ENCODE measurements around the gene PRKCA. TPM values are rescaled to one million over a fixed set of nuclear protein-coding genes. Genes with fewer than 3 reads are reported as not detected.

PRKCA gene
- total RNA-seq, 1 donor from 2014 or later: 16.4 TPM

- H3K36me3 Mint-ChIP-seq (ENCODE audit: insufficient read depth): no peaks in the 10 kb centered on the region
- no peaks in the 10 kb centered on the region for H3K27me3 Mint-ChIP-seq
- H3K4me3 Mint-ChIP-seq (ENCODE audit: low read depth): no peak overlapping the region
- H3K9me3 Mint-ChIP-seq (ENCODE audit: low read depth): no peaks in the 10 kb centered on the region
- TF ChIP-seq CTCF (IDR thresholded peaks at IDR 0.05; ENCODE audit: unreplicated experiment): no peak
- H3K27ac Mint-ChIP-seq: no peak overlapping the region
- H3K4me1 Mint-ChIP-seq (ENCODE audit: low read depth): peaks cover 16% of the 10 kb centered on the region
- DNase-seq (ENCODE audit: low spot score, unreplicated experiment): no peak
These were observed 165.4 kb downstream of the PRKCA start for GRCh38 chr17:66467766-66468165.

GRCh38 chr17:66468241-66469087 lies 166.1 kb downstream of the PRKCA start:
- Mint-ChIP-seq H3K27ac (peak overlapping the region; percentile 26), H3K4me3 (ENCODE audit: low read depth) (no peak overlapping the region), H3K4me1 (ENCODE audit: low read depth) (peaks cover 13% of the 10 kb centered on the region), H3K9me3 (ENCODE audit: low read depth) (no peaks in the 10 kb centered on the region), H3K36me3 (ENCODE audit: insufficient read depth) (no peaks in the 10 kb centered on the region), H3K27me3 (no peaks in the 10 kb centered on the region)
- TF ChIP-seq CTCF (IDR thresholded peaks at IDR 0.05; ENCODE audit: unreplicated experiment): no peak
- DNase-seq (ENCODE audit: low spot score, unreplicated experiment): no peak

- Mint-ChIP-seq H3K4me1 (ENCODE audit: low read depth) (peaks cover 13% of the 10 kb centered on the region), H3K27ac (peak overlapping the region; percentile 26), H3K4me3 (ENCODE audit: low read depth) (no peak overlapping the region), H3K9me3 (ENCODE audit: low read depth) (no peaks in the 10 kb centered on the region), H3K27me3 (no peaks in the 10 kb centered on the region), H3K36me3 (ENCODE audit: insufficient read depth) (no peaks in the 10 kb centered on the region)
- no peak for DNase-seq (ENCODE audit: low spot score, unreplicated experiment)
- TF ChIP-seq CTCF (IDR thresholded peaks at IDR 0.05; ENCODE audit: unreplicated experiment): no peak
These were observed 166.7 kb downstream of the PRKCA start for GRCh38 chr17:66469088-66469442.

- H3K4me3 Mint-ChIP-seq (ENCODE audit: low read depth): no peak overlapping the region
- H3K36me3 Mint-ChIP-seq (ENCODE audit: insufficient read depth): no peaks in the 10 kb centered on the region
- DNase-seq (ENCODE audit: low spot score, unreplicated experiment): no peak
- peaks cover 16% of the 10 kb centered on the region for H3K4me1 Mint-ChIP-seq (ENCODE audit: low read depth)
- no peaks in the 10 kb centered on the region for H3K27me3 Mint-ChIP-seq
- no peaks in the 10 kb centered on the region for H3K9me3 Mint-ChIP-seq (ENCODE audit: low read depth)
- H3K27ac Mint-ChIP-seq: no peak overlapping the region
- no peak for TF ChIP-seq CTCF (IDR thresholded peaks at IDR 0.05; ENCODE audit: unreplicated experiment)
These were observed 167.0 kb downstream of the PRKCA start for GRCh38 chr17:66469461-66469860.

GRCh38 chr17:66469890-66470289 lies 167.5 kb downstream of the PRKCA start:
- Mint-ChIP-seq H3K9me3 (ENCODE audit: low read depth) (no peaks in the 10 kb centered on the region), H3K4me3 (ENCODE audit: low read depth) (no peak overlapping the region), H3K4me1 (ENCODE audit: low read depth) (peaks cover 21% of the 10 kb centered on the region), H3K27ac (no peak overlapping the region), H3K27me3 (no peaks in the 10 kb centered on the region), H3K36me3 (ENCODE audit: insufficient read depth) (no peaks in the 10 kb centered on the region)
- DNase-seq (ENCODE audit: low spot score, unreplicated experiment): no peak
- TF ChIP-seq CTCF (IDR thresholded peaks at IDR 0.05; ENCODE audit: unreplicated experiment): no peak

All from progenitor cell of endocrine pancreas (in vitro differentiated cells).